Measurements from ENCODE around the gene ATCAY. TPM values are rescaled to one million over a fixed set of nuclear protein-coding genes. Genes with fewer than 3 reads are reported as not detected.

The ATCAY gene
- total RNA-seq, 4 donors from 2014 or later, result not detected

DNA sequence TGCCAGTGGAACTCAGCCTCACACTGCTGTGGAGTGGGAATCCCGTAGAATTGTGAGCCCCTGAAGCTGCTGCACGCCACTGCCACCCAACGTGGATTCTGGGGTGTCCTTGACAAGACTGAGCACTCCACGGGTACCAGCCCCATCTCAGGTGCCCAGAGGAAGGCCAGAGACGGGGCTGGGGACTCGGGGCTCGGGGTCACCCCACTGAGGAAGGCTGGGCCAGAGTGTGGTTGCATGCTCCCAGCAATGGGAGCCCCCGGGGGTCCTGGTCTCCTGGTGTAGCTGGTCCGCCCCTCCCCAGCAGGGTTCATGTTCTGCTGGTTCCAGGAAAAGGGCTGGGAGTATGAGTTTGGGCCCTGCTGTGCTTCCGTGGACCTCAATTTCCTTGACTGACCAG lies 75.2 kb downstream of the ATCAY start:
- TF ChIP-seq, protein P1, sequence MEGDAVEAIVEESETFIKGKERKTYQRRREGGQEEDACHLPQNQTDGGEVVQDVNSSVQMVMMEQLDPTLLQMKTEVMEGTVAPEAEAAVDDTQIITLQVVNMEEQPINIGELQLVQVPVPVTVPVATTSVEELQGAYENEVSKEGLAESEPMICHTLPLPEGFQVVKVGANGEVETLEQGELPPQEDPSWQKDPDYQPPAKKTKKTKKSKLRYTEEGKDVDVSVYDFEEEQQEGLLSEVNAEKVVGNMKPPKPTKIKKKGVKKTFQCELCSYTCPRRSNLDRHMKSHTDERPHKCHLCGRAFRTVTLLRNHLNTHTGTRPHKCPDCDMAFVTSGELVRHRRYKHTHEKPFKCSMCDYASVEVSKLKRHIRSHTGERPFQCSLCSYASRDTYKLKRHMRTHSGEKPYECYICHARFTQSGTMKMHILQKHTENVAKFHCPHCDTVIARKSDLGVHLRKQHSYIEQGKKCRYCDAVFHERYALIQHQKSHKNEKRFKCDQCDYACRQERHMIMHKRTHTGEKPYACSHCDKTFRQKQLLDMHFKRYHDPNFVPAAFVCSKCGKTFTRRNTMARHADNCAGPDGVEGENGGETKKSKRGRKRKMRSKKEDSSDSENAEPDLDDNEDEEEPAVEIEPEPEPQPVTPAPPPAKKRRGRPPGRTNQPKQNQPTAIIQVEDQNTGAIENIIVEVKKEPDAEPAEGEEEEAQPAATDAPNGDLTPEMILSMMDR (IDR thresholded peaks at IDR 0.05 in 4 of 5, conservative IDR thresholded peaks at IDR 0.05 in 1 of 5), result no peak
- in situ Hi-C loops (cut with MboI; ENCODE audit: low sequenced_read_pairs in 4 of 4) (no loop called here), intact Hi-C loops (cut with DNase I; ENCODE audit: low total_unique reads) (loop anchor here (2.0 to 10.0 kb wide), 3 partner anchors 13 to 559 kb away; partner anchors contain the start of gene PLIN4)
- H3K36me3 ChIP-seq, result peaks cover 0 to 39% of the 10 kb centered on the region in 2 donors
- H3K27me3 ChIP-seq, result no peaks in the 10 kb centered on the region
- no peak overlapping the region for H3K4me3 ChIP-seq
- peak overlapping the region; percentile 98 to 99 (median 99) for H3K27ac ChIP-seq
- DNase-seq, result no peak
- peaks cover 30 to 36% of the 10 kb centered on the region in 2 donors for H3K4me1 ChIP-seq
- no peak for ATAC-seq
- no peaks in the 10 kb centered on the region for H3K9me3 ChIP-seq

DNA sequence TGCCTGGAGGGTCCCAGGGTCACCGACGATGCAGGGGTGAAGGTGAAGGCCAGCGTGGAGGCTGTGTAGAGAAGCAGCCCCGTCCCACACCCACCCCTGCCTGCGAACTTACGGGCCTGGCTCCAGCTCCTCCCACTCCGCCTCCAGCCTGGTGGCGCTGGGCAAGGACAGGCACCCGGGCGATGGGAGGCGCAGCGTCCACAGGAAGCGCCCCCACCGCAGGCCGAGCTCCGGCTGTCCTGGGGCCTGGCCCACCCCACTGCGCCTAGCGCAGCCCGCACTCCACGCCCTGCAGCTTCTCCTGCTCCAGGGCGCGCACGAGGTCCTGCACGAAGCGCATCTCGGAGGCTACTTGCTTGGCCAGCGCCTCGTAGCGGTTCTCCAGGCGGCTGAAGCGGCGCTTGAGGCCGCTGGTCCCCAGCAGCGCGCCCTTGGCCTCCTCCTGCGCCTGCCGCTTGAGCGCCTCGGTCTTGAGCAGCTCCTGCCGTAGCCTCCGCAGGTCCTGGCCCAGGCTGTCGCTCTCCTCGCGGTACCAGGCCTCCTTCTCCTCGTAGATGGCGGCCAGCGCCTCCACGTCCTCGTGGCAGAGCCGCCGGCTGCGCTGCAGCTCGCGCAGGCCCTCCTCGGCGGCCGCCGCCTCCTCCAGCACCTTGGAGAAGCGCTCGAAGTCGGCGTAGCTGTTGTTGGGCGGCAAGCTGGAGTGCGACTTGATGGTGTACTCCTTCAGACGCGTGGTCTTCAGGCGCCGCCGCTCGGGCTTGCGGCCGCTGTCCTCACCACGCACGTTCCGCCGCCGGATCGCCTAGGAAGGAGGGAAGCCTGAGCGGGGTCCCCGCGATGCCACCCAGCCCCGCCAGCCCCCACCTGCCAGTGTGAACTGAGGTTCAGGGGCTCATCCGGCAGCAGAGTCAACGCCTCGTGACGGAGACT lies 78.6 kb downstream of the ATCAY start:
- H3K36me3 ChIP-seq, result peaks cover 0 to 71% of the 10 kb centered on the region in 2 donors
- intact Hi-C loops (cut with DNase I; ENCODE audit: low total_unique reads) (loop anchor here (10.0 kb wide), 1 partner anchor 556 kb away; the partner anchor contains the start of gene PLIN4), in situ Hi-C loops (cut with MboI; ENCODE audit: low sequenced_read_pairs in 4 of 4) (no loop called here)
- H3K27me3 ChIP-seq, result no peaks in the 10 kb centered on the region
- peak overlapping the region; percentile 98 to 99 (median 99) for H3K27ac ChIP-seq
- no peak for DNase-seq
- no peaks in the 10 kb centered on the region for H3K9me3 ChIP-seq
- peaks cover 5 to 14% of the 10 kb centered on the region in 2 donors for H3K4me1 ChIP-seq
- ATAC-seq, result no peak
- no peak overlapping the region for H3K4me3 ChIP-seq
- TF ChIP-seq POLR2A (IDR thresholded peaks at IDR 0.05), result no peak
- TF ChIP-seq, protein P1 (IDR thresholded peaks at IDR 0.05 in 4 of 5, conservative IDR thresholded peaks at IDR 0.05 in 1 of 5), result no peak

DNA sequence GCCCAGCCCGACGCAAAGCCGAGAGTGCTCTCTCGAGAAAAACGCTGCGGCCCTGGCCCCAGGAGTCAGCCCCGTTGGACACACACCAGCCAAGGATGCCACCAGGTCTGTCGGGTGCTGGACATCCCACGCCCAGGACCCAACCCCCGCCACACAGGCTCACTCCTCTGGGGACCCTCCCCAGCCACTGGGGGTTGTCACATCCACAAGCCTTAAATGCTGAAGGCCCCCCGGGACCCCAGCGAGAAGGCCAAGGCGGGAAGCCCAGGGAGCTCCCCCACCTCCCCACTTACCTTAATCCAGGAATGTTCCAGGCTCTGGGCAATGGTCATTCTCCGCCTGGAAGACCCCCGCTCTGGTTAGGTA lies 79.3 kb downstream of the ATCAY start:
- intact Hi-C loops (cut with DNase I; ENCODE audit: low total_unique reads) (loop anchor here (10.0 kb wide), 1 partner anchor 555 kb away; the partner anchor contains the start of gene PLIN4), in situ Hi-C loops (cut with MboI; ENCODE audit: low sequenced_read_pairs in 4 of 4) (no loop called here)
- Histone ChIP-seq H3K27ac (peak overlapping the region; percentile 60 to 99 (median 82)), H3K4me1 (peaks cover 4 to 8% of the 10 kb centered on the region in 2 donors), H3K4me3 (no peak overlapping the region), H3K36me3 (peaks cover 0 to 77% of the 10 kb centered on the region in 2 donors), H3K9me3 (no peaks in the 10 kb centered on the region), H3K27me3 (no peaks in the 10 kb centered on the region)
- TF ChIP-seq, protein P1 (IDR thresholded peaks at IDR 0.05 in 4 of 5, conservative IDR thresholded peaks at IDR 0.05 in 1 of 5), result no peak
- no peak for TF ChIP-seq POLR2A (IDR thresholded peaks at IDR 0.05)
- DNase-seq (no peak), ATAC-seq (no peak)

DNA sequence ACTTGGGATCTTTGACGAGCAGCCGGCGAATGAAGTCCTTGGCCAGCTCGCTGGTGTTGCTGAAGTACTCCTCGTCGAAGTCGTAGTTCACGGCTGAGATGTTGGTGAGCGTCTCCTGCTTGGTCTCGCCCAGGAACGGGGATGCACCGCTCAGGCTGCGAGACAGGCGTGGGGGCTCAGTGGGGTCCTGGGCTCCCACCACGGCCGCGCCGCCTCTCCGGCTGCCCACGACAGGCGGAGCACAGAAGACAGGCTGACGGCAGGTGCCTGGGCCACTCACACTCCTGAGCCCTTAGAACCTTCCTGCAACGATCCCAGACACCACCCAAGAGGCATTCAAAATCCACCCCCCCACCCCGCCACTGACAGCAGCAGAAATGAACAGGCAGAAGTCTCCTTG lies 80.5 kb downstream of the ATCAY start:
- H3K27ac ChIP-seq, result peak overlapping the region; percentile 60 to 99 (median 82)
- H3K9me3 ChIP-seq, result no peaks in the 10 kb centered on the region
- ATAC-seq, result no peak
- no peaks in the 10 kb centered on the region for H3K27me3 ChIP-seq
- no peak for DNase-seq
- intact Hi-C loops (cut with DNase I; ENCODE audit: low total_unique reads) (no loop called here), in situ Hi-C loops (cut with MboI; ENCODE audit: low sequenced_read_pairs in 4 of 4) (no loop called here)
- no peak overlapping the region for H3K4me3 ChIP-seq
- H3K36me3 ChIP-seq, result peaks cover 0 to 79% of the 10 kb centered on the region in 2 donors
- H3K4me1 ChIP-seq, result peaks cover 4 to 6% of the 10 kb centered on the region in 2 donors
- TF ChIP-seq POLR2A (IDR thresholded peaks at IDR 0.05), result no peak
- TF ChIP-seq, protein P1 (IDR thresholded peaks at IDR 0.05 in 4 of 5, conservative IDR thresholded peaks at IDR 0.05 in 1 of 5), result no peak

All from gastrocnemius medialis (tissue), 4 donors.